Suprapubic skin (tissue), 4 donors: ENCODE measurements around the gene IFT43. TPM values are rescaled to one million over a fixed set of nuclear protein-coding genes. Genes with fewer than 3 reads are reported as not detected.
A peak's percentile ranks its signal among the peaks of the same experiment; 100 is the strongest.

Experiments
- DNase-seq, 2 donors: peaks; one replicate each; pipeline ENCODE4 v3.0.0-alpha.2; 2019; ENCODE audit warnings: low spot score in 2 of 2
- H3K27ac ChIP-seq: fragments of 200-600 bp; sonication (generic); one replicate; pipeline ENCODE4 v1.5.1; 2019
- H3K27me3 ChIP-seq: fragments of 200-600 bp; sonication (generic); one replicate; pipeline ENCODE4 v1.5.1; 2019
- H3K36me3 ChIP-seq: fragments of 200-600 bp; sonication (generic); one replicate; pipeline ENCODE4 v1.5.1; 2019
- H3K4me1 ChIP-seq: fragments of 200-600 bp; sonication (generic); one replicate; pipeline ENCODE4 v1.5.1; 2019
- H3K4me3 ChIP-seq: fragments of 200-600 bp; sonication (generic); one replicate; pipeline ENCODE4 v1.5.1; 2019; ENCODE audit warnings: mild to moderate bottlenecking
- H3K9me3 ChIP-seq: fragments of 200-600 bp; sonication (generic); one replicate; pipeline ENCODE4 v1.5.1; 2019
- CTCF ChIP-seq, 2 donors: fragments of 200-600 bp in 1 of 2; fragments of 450-650 bp in 1 of 2; sonication (generic) in 1 of 2; IDR thresholded peaks; one replicate each; pipeline ENCODE4 v1.5.1; 2016 to 2019; ENCODE audit warnings: antibody characterized with exemption in 2 of 2, mild to moderate bottlenecking in 1 of 2, moderate library complexity in 1 of 2
- EP300 ChIP-seq: sonication (generic); formaldehyde crosslinking; IDR thresholded peaks from one replicate; pipeline ENCODE4 v1.6.1; 2017; ENCODE audit warnings: antibody characterized with exemption
- POLR2A ChIP-seq, 2 donors: fragments of 450-650 bp; IDR thresholded peaks; one replicate each; pipeline ENCODE4 v1.6.1; 2017; ENCODE audit warnings: antibody characterized with exemption in 2 of 2, mild to moderate bottlenecking in 2 of 2, moderate library complexity in 2 of 2
- POLR2AphosphoS5 ChIP-seq, 3 donors: sonication (generic); formaldehyde crosslinking; IDR thresholded peaks; one replicate each; pipeline ENCODE4 v1.6.1; 2017; ENCODE audit warnings: antibody characterized with exemption in 3 of 3
- WGBS: methylation state at CpG from one replicate; pipeline ENCODE4 v1.1.5; 2018; 5-methylcytosine and 5-hydroxymethylcytosine counted together
- total RNA-seq, 4 donors: library from RNA; depleted of rRNA; stranded (reverse); fragments of >200 nt; gene quantifications; one replicate each; pipeline ENCODE4 v1.1.0, GENCODE V29; 2016

The IFT43 gene
- total RNA-seq, 4 donors from 2014 or later, result 20.3 to 27.8 (median 22.0) TPM

- DNase-seq, result no peak
- H3K27ac ChIP-seq, result no peak overlapping the region
These were observed 132.4 kb downstream of the IFT43 start for GRCh38 chr14:76117789-76118484.

GRCh38 chr14:76118594-76118993 is 133.0 kb downstream of the IFT43 start:
- H3K4me1 ChIP-seq, result no peaks in the 10 kb centered on the region
- no peak overlapping the region for H3K4me3 ChIP-seq
- H3K9me3 ChIP-seq, result no peaks in the 10 kb centered on the region
- TF ChIP-seq POLR2A (IDR thresholded peaks at IDR 0.05) (no peak), POLR2AphosphoS5 (IDR thresholded peaks at IDR 0.05) (no peak), CTCF (IDR thresholded peaks at IDR 0.05) (no peak), EP300 (no peak)
- H3K27me3 ChIP-seq, result peaks cover 7% of the 10 kb centered on the region
- no peak for DNase-seq
- H3K27ac ChIP-seq, result no peak overlapping the region
- no peaks in the 10 kb centered on the region for H3K36me3 ChIP-seq
- WGBS, result 82% methylated on average over 4 of the region's 4 CpGs

More at GRCh38 chr14:76117789-76118484, 132.4 kb downstream of the IFT43 start:
- Histone ChIP-seq H3K4me1 (no peaks in the 10 kb centered on the region), H3K9me3 (no peaks in the 10 kb centered on the region), H3K4me3 (no peak overlapping the region), H3K27me3 (peaks cover 14% of the 10 kb centered on the region), H3K36me3 (no peaks in the 10 kb centered on the region)
- TF ChIP-seq EP300 (no peak), CTCF (IDR thresholded peaks at IDR 0.05) (no peak), POLR2A (IDR thresholded peaks at IDR 0.05) (no peak), POLR2AphosphoS5 (IDR thresholded peaks at IDR 0.05) (no peak)
- 38% methylated on average over 11 of the region's 16 CpGs for WGBS

GRCh38 chr14:76121089-76121748 is 135.7 kb downstream of the IFT43 start:
- Histone ChIP-seq H3K36me3 (no peaks in the 10 kb centered on the region), H3K4me3 (no peak overlapping the region), H3K9me3 (no peaks in the 10 kb centered on the region), H3K27me3 (no peaks in the 10 kb centered on the region), H3K27ac (no peak overlapping the region), H3K4me1 (no peaks in the 10 kb centered on the region)
- DNase-seq, result no peak
- TF ChIP-seq POLR2A (IDR thresholded peaks at IDR 0.05), result no peak
- TF ChIP-seq CTCF (IDR thresholded peaks at IDR 0.05), result no peak
- TF ChIP-seq POLR2AphosphoS5 (IDR thresholded peaks at IDR 0.05), result no peak
- no peak for TF ChIP-seq EP300
- WGBS, result 72% methylated on average over 4 of the region's 4 CpGs

GRCh38 chr14:76123426-76124225 is 138.1 kb downstream of the IFT43 start:
- peaks cover 11% of the 10 kb centered on the region for H3K27me3 ChIP-seq
- no peak overlapping the region for H3K4me3 ChIP-seq
- no peak overlapping the region for H3K27ac ChIP-seq
- no peaks in the 10 kb centered on the region for H3K36me3 ChIP-seq
- H3K9me3 ChIP-seq, result no peaks in the 10 kb centered on the region
- TF ChIP-seq EP300 (no peak), CTCF (IDR thresholded peaks at IDR 0.05) (no peak), POLR2A (IDR thresholded peaks at IDR 0.05) (no peak), POLR2AphosphoS5 (IDR thresholded peaks at IDR 0.05) (no peak)
- 76% methylated on average over 10 of the region's 10 CpGs for WGBS
- DNase-seq, result no peak
- no peaks in the 10 kb centered on the region for H3K4me1 ChIP-seq

- Histone ChIP-seq H3K27ac (no peak overlapping the region), H3K4me1 (no peaks in the 10 kb centered on the region), H3K36me3 (no peaks in the 10 kb centered on the region), H3K27me3 (peaks cover 25% of the 10 kb centered on the region), H3K4me3 (no peak overlapping the region), H3K9me3 (no peaks in the 10 kb centered on the region)
- peak in 1 of 2 donors; percentile 32 for DNase-seq
- WGBS, result 40% methylated on average over 8 of the region's 8 CpGs
- no peak for TF ChIP-seq POLR2AphosphoS5 (IDR thresholded peaks at IDR 0.05)
These were observed 139.9 kb downstream of the IFT43 start for GRCh38 chr14:76125511-76125910.
